Stimulated activated CD4-positive, alpha-beta T cell treated with anti-CD3 and anti-CD28 coated beads, Interleukin-1b, Interleukin-23, amount 100 ng/mL, for 4 hours (primary cell): ENCODE measurements around the gene SLC39A9.
"Not testable (repeated sequence)": the region's sequence is repeated elsewhere in the genome, so short reads cannot be mapped to it uniquely, and the experiment has no call there.

ENCODE experiments used
- DNase-seq, 2 donors: peaks; one replicate each; pipeline ENCODE4 v3.0.0-alpha.2; 2020; ENCODE audit warnings: low read depth in 2 of 2

The SLC39A9 gene

DNA sequence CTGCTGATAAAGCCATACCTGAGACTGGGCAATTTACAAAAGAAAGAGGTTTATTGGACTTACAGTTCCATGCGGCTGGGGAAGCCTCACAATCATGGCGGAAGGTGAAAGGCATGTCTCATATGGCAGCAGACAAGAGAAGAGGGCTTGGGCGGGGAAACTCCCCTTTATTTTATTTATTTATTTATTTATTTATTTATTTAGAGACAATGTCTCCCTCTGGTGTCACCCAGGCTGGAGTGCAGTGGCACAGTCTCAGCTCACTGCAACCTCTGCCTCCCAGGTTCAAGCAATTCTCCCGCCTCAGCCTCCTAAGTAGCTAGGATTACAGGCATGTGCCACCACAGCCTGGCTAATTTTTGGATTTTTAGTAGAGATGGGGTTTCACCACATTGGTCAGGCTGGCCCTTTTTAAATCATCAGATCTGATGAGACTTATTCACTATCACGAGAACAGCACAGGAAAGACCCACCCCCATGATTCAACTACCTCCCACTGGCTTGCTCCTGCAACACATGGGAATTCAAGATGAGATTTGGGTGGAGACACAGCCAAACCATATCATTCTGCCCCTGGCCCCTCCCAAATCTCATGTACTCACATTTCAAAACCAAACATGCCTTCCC, 78.4 kb downstream of the SLC39A9 start:
- not testable (repeated sequence) for DNase-seq

DNA sequence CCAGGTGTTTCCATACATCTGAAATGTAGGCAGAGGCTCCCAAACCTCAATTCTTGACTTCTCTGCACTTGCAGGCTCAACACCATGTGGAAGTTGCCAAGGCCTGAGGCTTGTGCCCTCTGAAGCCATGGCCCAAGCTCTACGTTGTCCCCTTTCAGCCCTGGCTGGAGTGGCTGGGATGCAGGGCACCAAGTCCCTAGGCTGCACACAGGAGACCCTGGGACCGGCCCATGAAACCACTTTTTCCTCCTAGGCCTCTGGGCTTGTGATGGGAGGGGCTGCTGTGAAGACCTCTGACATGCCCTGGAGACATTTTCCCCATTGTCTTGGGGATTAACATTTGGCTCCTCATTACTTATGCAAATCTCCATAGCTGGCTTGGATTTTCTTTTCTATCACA, 79.6 kb downstream of the SLC39A9 start:
- DNase-seq = not testable (repeated sequence)

DNA sequence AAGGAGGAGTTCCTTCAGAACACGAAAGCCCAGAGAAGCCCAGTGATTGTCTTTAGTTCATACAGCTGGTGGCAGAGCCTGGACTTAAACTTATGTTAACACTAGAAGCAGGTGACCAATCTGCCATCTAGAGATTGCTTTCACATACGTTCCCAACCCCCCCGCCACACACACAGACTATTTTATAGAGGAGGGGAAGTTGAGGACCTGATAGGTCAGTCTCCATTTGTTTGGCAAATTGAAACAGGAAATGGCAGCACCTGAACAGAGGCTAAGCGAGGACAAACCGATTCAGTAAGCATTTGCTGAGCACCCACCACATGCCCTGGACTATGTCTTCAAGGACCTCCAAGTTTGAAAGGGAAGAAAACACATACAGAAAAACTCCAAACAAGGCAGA, 81.2 kb downstream of the SLC39A9 start:
- DNase-seq = no peak

DNA sequence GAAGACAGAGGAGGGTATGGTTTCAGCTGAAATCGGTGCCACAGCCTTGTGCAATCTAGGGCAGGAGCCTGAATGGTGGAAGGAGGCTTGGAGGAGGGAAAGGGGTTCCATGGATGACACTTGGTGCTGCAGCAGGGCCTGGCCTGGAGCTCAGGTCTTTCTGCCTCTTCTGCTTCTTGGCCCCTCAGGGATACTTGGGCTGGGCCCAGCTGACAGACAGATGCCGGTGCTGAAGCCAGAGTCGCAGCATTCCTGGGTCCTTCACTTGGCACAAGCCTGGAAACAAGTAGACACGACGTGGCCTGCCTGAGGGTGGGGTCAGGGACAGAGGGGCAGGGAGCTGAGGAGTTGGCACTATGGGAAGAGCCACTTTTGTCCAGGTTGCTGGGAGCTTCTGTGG, 81.6 kb downstream of the SLC39A9 start:
- DNase-seq = no peak

DNA sequence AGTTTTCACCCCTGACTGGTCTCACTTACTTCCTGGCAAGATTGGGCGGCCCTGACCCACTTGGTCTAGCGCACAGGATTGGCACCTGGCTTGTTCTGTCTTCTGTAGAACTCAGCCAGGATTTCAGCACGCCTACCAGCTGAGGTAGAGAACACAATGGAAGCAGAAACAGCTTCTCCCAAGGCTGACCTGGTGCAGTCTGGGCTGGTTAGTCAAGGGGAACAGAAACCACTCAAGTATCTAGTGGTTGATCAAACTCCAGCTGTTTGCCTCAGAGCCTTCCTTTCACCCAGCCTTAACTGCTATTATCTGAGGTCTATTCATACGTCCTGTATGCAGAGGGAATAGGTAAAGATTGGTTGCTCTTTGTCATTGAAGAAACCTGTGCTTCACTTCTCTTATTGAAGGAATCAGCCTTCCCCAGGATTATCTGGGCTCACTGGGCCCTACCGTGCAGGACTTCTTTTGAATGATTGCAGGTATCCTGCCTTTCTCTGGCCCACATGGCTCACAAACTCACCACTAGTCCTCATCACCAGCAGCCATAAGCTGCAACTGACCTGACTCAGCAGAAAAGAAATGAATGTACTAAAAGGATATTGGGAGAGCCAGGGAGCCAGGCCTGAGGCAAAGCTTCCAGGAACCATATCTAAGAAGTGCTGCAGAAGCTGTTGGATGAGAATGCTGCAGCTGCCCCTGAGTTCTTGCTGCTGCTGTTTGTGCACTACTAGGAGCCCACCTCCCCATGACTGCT, 83.5 kb downstream of the SLC39A9 start:
- DNase-seq = no peak

DNA sequence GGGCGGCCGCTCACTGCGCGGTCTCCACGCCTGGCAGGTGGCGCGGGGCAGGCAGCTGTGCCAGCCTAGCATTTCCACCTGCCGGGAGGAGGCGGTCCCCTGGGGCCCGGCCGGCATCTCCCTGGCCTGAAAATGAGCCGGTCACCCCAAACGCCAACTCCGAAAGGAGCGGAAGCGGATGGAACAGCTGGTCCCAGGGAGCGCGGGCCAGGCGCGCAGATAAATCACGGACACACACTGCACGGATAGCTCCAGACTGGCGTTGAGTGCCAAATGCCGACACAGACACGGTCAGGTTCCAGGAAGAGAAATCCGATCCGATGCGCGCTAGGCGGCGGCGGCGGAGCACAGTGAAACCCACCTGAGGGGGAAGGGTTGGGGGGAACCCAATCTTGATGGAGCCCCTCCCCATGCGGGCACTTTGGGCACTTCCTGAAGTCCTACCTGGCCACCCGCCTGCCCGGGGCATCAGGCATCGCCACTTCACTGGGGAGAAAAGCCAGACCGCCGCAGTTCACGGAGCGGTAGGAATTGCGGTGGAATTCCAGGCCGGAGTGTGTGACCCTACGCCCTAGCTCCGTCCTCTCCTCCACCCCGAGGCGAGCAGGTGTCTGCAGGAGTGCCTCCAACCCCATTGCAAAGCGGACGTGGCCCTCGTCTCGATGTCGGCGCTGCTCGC, 85.4 kb downstream of the SLC39A9 start:
- no peak for DNase-seq

DNA sequence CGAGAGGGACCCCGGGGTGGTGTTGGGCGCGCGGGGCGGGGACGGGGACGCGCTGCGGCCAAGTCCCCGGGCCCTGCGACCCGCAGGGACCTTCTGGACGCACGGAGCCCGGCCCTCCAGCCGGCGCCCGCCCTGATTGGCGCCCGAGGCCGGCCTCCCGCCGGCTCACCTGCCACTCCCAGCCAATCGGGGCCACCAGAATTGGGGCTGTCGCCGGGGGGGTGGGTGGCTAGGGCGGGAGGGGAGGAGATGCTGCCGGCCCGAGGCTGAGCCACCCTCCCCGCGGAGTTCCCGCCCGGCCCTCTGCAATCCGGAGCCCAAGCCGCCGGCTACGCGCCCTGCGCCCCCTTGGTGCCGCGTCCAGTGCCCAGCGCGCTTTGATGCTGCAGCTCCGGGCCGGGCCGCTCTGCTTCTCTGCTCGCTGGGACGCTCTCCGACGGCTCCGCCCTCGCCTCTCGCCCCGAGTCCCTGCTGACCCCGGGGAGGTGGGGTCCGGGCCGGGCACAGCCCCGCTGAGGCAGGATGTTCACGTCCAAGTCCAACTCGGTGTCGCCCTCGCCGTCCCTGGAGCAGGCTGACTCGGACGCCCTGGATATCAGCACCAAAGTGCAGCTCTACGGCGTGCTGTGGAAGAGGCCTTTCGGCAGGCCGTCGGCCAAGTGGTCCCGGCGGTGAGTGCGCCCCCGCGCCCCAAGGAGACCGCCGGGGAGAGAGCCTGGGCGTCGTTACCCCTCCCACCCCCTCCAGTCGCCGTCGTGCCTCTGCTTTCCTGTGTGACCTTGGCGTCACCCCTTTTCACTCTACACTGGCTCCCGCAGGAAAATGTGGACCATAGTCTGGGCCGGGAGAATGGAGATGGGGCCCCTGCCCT, 86.2 kb downstream of the SLC39A9 start, which contains the start of gene PLEKHD1:
TSS of gene PLEKHD1 (plus strand) at position 285 of the 871 bp plus-strand sequence. CDS start at position 523, 238 bp downstream.
- no peak for DNase-seq

DNA sequence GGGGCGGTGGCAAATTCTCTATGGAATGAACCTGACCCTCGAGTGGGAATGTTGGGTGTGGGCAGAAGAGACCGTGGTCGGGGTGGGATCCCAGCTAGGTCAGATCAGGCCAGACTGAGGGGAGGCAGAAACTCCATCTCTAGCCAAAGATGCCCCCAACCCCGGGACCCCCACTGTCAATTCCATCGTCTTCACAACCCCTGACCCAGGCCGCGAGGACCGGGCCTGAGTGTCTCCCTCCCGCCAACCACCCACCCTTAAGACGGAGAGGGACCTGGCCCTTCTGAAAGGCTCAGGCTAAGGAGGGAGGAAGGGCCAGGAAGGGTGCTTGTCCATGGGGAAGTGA, 86.8 kb downstream of the SLC39A9 start:
- no peak for DNase-seq

DNA sequence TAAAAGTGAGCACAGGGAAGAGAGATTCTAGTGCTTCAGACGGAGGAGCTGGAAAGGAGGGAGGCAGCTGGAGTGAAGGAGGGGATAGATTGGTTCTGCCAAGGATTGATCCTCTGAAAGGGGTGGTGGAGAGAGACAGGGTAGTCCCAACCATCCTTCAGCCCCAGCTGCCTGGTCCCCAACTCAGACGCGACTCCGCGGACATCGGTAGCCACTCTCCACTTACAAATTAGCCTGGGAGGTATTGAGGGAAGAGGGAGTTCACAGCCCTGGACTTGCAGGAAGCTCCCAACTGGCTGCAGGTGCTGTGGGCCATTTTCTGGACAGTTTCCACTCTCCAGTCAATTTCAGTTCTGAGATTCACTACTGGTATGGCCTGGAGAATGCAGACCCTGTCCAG, 87.2 kb downstream of the SLC39A9 start:
- DNase-seq = no peak

DNA sequence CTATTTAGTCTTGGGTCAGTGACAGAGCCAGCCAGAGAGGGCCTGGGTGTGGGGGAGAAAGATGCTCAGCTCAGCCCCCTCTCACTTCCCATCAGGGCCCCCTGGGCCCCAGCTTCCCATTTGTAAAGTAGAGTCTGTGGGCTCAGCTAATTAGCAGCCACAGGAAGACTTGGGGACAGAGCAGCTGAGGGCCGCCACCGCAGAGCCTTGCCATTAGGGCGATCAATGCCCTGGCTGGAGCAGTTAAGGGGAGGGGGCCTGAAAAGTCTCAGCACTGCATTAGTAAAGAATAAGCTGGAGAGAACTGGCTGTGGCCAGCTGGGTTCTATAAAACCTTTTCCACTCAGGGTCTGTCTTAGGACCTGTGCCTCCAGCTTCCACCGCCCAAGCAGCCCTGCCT, 88.7 kb downstream of the SLC39A9 start:
- no peak for DNase-seq

DNA sequence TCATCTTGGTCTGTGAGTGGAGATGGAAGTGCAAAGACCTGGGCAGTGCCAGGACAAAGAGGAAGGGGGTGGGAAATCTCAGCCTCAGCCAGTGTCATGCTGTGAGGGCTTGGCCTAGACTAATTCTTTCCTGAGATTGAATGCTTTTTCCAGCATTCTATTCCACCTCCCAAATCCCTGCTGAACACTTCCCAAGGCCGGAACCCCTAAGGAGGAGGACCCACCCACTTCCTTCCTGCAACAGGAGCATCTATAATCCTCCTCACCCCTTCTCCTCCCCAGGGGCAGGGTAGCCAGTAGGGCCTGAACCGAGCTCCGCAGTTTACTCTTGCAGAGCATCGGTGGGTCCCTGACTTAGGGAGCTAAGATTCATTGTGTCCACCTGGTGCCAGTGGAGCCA, 89.3 kb downstream of the SLC39A9 start:
- no peak for DNase-seq

DNA sequence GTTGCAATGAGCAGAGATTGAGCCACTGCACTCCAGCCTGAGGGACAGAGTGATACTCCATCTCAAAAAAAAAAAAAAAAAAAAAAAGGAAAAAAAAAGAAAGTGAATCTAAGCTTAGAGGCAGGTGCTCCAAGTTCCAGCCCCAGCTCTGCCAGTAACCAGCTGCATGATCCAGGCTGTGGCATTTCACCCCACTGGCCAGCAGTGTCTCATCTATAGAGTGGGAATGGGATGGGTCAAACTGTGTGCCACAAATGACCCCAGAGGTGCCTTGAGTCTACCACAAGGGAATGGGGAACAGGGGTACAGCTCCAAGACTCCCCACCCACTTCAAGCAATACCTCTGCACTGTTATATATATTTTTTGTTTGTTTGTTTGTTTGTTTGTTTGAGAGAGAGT, 91.0 kb downstream of the SLC39A9 start:
- DNase-seq = no peak

DNA sequence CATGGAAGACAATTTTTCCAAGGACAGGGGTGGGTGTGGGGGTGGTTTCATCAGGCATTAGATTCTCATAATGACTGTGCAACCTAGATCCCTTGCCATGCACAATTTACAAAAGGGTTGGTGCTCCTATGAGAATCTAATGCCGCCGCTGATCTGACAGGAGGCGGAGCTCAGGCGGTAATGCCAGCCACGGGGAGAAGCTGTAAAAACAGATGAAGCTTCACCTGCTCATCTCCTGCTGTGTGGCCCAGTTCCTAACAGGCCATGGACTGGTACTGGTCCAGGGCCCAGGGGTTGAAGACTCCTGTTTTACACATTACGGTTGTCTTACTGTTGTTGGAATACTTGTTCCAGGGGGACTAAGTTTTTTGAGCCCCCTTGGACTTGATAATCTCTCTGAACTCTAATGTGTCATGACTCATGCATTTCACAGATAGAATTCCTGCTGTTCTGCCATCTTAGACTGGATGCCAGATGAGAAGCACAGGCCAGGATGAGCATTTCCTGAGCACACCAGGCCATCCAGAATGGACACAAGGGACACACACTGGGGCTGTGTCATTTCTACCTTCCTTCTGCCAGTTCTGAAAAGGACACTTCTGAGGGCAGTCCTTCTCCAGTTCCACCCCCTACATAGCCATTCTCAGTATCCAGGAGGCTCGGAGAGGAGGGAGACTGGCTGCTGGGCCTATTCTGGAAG, 91.9 kb downstream of the SLC39A9 start:
- no peak for DNase-seq

DNA sequence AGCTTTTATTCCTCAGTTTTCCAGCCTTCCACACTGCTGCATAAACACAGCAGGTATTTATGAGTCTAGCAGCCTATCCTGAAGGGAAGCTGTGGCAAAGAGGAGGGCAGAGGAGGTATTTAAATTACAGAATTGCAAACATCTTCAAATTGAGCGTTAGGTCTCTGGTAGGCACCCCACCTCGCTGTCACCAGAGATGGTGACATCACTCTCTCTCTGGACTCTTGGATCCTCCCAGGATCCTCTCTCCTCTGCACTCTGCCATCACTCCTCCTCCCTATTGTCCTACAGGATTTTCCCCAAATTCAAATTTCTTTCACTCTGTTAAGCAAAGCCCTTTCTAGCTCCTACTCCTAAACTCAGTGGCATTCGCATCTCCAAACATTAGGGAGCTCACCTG, 92.7 kb downstream of the SLC39A9 start:
- DNase-seq = no peak

DNA sequence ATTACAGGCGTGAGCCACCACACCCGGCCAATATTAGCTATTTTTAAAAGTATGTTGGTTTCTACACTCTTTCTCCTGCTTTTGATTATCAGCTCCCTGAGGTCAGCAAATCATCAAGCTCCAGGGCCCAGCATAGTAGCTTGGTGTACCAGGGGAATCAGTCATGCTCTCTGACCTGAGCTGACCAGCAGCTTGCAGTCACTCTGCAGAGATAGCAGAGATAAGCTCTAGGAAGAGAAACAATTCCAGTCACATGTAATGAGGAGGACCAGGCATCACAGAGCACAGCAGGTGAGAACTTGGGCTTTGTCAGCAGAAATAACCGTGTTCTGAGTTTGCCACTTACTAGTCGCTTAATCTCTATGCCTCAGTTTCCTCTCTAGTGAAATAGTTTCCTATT, 94.5 kb downstream of the SLC39A9 start:
- no peak for DNase-seq

DNA sequence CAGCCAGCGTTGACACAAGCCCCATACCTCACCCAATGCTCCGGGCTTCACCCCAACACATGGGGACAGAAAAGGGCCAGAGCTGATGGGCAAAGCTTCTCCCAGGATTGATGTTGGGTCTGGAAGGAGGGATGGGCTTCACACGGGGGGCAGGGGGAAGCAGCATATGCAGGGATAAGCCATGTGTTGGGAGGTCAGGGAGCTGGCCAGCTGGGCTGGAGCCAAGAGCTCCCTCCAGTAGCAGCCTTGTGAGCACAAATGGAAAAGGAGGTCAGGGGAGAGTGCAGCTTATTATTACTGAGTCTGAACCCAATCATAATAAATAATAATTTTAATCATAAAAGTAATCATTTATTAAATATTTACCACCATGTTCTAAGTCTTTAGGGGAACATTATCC, 95.3 kb downstream of the SLC39A9 start:
- no peak for DNase-seq

DNA sequence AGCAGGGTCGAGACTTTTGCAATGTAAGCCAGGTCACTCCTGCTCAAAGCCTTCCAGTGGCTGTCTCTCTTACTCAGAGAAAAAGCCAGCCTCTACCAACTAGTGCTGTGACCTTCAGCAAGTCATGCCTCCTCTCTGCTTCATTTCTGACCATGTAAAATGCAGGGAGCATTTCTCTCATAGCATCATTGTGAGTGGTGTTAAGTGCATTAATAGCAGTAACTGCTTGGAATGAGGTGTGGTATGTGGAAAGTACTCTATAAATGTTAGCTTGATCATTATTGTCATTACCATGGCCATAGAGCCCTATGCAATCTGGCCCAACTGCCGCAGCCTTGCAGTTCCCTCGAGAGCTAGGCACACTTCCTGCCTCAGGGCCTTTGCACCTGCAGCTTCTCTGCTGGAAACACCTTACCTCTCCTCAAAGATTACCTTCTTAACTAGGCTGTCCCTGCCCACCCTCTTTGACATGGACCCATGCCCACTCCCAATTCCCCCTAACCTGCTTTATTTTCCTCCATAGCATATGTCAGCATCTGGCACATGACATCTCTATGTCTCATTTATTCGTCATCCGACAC, 96.9 kb downstream of the SLC39A9 start:
- DNase-seq = no peak

DNA sequence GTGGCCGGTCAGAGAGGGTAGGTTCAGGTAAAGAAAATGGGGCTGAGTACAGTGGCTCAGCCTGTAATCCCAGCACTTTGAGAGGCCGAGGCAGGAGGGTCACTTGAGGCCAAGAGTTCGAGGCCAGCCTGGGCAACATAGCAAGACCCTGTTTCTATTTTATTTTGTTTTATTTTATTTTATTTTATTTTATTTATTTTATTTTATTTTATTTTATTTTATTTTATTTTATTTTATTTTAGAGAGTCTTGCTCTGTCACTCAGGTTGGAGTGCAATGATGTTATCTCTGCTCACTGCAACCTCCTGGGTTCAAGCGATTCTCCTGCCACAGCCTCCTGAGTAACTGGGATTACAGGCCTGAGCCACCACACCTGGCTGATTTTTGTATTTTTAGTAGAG, 99.4 kb downstream of the SLC39A9 start:
- DNase-seq = not testable (repeated sequence)

DNA sequence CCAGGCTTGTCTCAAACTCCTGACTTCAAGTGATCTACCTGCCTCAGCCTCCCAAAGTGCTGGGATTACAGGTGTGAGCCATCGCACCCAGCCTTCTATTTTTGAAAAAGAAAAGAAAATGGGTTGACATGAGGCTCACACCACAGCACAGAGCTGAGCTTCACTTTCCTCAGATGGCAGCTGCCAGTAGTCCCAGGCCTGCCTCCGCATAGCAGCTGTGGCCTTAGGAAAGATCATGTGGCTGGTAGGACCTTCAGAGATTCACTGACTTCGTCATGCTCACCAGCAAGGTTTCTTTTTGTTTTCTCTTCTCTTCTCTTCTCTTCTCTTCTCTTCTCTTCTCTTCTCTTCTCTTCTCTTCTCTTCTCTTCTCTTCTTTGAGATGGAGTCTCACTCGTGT, 99.8 kb downstream of the SLC39A9 start:
- not testable (repeated sequence) for DNase-seq

DNA sequence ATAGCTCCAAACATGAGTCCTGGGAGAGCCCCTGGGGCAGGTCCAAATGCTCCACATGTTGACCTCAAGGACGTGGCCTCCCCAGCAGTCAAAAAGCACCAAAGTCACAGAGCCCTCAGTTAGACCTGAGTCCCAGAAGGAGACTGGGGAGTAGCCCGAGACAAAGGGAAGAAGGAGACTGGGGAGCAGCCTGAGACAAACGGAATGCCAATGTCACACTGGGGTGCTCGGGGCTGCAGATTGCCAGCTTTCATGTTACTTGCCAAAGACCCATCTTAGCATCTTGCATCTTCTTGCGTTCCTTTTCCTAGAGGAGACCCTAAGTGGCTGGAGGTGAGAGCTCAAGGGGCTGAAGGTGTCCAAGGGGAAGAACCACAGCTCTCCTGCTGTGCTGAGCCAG, 100.9 kb downstream of the SLC39A9 start:
- no peak for DNase-seq

DNA sequence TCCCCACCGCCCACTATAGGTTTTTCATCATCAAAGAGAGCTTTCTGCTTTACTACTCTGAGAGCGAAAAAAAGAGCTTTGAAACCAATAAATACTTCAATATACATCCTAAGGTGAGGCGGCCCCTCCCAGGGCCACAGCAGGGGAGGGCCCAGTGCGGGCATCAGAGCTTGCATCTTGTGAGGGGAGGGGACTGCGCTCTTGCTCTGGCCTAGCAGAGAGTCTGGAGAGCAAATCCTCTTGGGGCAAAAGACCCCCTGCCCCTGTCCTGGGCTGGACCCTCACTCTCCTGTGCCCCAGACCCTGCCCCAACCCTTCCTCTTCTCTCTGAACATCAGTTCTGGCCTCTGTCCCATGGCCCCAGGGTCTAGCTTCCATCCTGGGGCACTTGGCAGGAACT, 101.6 kb downstream of the SLC39A9 start:
- no peak for DNase-seq
